ENCODE results near the gene PTTG1IP. TPM values are rescaled to one million over a fixed set of nuclear protein-coding genes. Genes with fewer than 3 reads are reported as not detected.

PTTG1IP gene, protein sequence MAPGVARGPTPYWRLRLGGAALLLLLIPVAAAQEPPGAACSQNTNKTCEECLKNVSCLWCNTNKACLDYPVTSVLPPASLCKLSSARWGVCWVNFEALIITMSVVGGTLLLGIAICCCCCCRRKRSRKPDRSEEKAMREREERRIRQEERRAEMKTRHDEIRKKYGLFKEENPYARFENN
- 100 to 1,000 TPM in 2 of 3 donors, 10 to 100 TPM in 1; 96.8 to 144 (median 126) TPM for total RNA-seq
- total RNA-seq (2013), result 73.8 TPM

DNA sequence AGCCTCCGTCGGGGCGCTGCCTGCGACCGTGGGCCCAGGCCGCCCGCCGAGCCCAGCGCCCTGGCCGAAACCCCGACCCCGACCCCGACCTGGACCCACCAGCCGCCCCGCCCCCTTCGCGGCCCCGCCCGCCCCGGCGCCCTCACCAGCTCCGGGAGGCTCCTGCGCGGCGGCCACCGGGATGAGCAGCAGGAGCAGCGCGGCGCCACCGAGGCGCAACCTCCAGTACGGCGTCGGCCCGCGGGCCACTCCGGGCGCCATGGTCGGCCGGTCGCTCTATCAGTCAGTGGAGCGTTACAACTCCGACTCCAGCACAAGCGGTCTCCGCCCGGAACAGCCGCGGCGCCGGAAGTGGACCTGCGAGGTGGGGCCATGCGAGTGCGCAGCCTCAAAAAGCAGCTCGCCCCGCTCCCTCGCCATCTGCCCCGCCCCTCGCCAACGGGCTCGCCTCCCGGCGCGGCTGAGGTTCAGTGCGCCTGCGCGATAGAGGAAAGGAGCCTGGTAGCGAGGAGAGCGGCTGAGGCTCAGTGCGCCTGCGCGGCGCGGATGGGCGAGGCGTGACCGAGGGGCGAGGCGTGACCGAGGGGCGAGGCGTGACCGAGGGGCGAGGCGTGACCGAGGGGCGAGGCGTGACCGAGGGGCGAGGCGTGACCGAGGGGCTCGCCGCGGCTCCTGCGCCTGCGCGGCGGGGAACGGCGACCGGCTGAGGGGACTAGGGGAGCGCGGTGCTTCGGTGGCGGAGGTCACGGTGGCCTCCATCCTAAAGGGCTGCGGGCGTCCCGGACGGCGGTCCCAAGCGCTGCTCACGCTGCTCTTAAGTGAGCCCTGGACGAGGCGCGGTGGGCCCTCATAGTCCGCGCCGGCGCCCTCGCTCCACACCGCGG, at the start of gene PTTG1IP:
PTTG1IP (minus strand) TSS at position 335 of the 884 bp plus-strand sequence; CDS start at position 261, 74 bp downstream.
- peak within 1 kb of the TSS; percentile 92 to 93 for H3K27ac Mint-ChIP-seq
- intact Hi-C loops (cut with micrococcal nuclease), result loop anchor here (2.0 kb wide), 2 partner anchors 41 to 55 kb away; partner anchors contain the start of gene SUMO3
- Histone ChIP-seq H3K9me3 (ENCODE audit: control insufficient read depth, insufficient read depth, low read length) (no peaks in the 10 kb centered on the region), H3K4me1 (ENCODE audit: control insufficient read depth, insufficient read depth, low read length) (peaks cover 54% of the 10 kb centered on the region), H3K27ac (ENCODE audit: low read length) (peak within 1 kb of the TSS; percentile 85), H3K36me3 (ENCODE audit: control insufficient read depth, insufficient read depth, low read length) (no peaks in the 10 kb centered on the region), H3K27me3 (ENCODE audit: control insufficient read depth, insufficient read depth, low read length) (no peaks in the 10 kb centered on the region), H3K4me3 (ENCODE audit: low read length) (peak within 1 kb of the TSS; percentile 52)
- H3K4me3 Mint-ChIP-seq, result peak within 1 kb of the TSS; percentile 94
- peak; percentile 98 to 100 for DNase-seq
- H3K27me3 Mint-ChIP-seq (ENCODE audit: low read depth in 2 of 2), result no peaks in the 10 kb centered on the region
- no peaks in the 10 kb centered on the region for H3K9me3 Mint-ChIP-seq
- ATAC-seq, result peak; percentile 82 to 91 (median 83)
- TF ChIP-seq, protein P1, sequence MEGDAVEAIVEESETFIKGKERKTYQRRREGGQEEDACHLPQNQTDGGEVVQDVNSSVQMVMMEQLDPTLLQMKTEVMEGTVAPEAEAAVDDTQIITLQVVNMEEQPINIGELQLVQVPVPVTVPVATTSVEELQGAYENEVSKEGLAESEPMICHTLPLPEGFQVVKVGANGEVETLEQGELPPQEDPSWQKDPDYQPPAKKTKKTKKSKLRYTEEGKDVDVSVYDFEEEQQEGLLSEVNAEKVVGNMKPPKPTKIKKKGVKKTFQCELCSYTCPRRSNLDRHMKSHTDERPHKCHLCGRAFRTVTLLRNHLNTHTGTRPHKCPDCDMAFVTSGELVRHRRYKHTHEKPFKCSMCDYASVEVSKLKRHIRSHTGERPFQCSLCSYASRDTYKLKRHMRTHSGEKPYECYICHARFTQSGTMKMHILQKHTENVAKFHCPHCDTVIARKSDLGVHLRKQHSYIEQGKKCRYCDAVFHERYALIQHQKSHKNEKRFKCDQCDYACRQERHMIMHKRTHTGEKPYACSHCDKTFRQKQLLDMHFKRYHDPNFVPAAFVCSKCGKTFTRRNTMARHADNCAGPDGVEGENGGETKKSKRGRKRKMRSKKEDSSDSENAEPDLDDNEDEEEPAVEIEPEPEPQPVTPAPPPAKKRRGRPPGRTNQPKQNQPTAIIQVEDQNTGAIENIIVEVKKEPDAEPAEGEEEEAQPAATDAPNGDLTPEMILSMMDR (IDR thresholded peaks at IDR 0.05), result no peak
- under 1% methylated on average over 123 of the region's 123 CpGs for WGBS (ENCODE audit: insufficient coverage)
- peaks cover 47 to 50% of the 10 kb centered on the region in 2 donors for H3K4me1 Mint-ChIP-seq
- no peaks in the 10 kb centered on the region for H3K36me3 Mint-ChIP-seq

DNA sequence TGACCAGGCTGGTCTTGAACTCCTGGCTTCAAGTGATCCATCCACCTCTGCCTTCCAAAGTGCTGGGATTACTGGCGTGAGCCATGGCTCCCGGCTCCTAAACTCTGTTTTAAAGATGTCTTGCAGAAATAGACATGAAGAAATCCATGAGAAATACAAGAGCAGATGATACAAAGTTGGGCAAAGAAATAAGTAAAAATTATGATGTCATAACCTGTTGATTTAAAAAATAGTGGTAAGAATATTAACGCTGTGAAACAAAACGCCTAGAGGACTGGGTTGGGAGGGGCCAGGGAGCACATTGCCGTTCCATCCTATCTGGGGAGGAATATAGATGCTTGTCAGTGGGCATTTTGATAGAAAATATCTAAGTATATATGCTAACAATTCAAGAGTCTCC, 48.4 kb upstream of the PTTG1IP start:
- intact Hi-C loops (cut with micrococcal nuclease), result loop anchor here (10.0 kb wide), 1 partner anchor 547 kb away; no protein-coding TSS in a partner anchor
- no peaks in the 10 kb centered on the region for H3K9me3 Mint-ChIP-seq
- peak overlapping the region; percentile 92 to 98 for H3K27ac Mint-ChIP-seq
- no peaks in the 10 kb centered on the region for H3K36me3 Mint-ChIP-seq
- Histone ChIP-seq H3K36me3 (ENCODE audit: control insufficient read depth, insufficient read depth, low read length) (peaks cover 19% of the 10 kb centered on the region), H3K27ac (ENCODE audit: low read length) (peak overlapping the region; percentile 33), H3K4me1 (ENCODE audit: control insufficient read depth, insufficient read depth, low read length) (peaks cover 78% of the 10 kb centered on the region), H3K9me3 (ENCODE audit: control insufficient read depth, insufficient read depth, low read length) (no peaks in the 10 kb centered on the region), H3K4me3 (ENCODE audit: low read length) (no peak overlapping the region), H3K27me3 (ENCODE audit: control insufficient read depth, insufficient read depth, low read length) (no peaks in the 10 kb centered on the region)
- peaks cover 77 to 96% of the 10 kb centered on the region in 2 donors for H3K4me1 Mint-ChIP-seq
- H3K4me3 Mint-ChIP-seq, result peak overlapping the region; percentile 45
- WGBS (ENCODE audit: insufficient coverage), result 86% methylated on average over 5 of the region's 5 CpGs
- no peak for ATAC-seq
- no peak for DNase-seq
- TF ChIP-seq, protein P1 (IDR thresholded peaks at IDR 0.05), result no peak
- no peaks in the 10 kb centered on the region for H3K27me3 Mint-ChIP-seq (ENCODE audit: low read depth in 2 of 2)

DNA sequence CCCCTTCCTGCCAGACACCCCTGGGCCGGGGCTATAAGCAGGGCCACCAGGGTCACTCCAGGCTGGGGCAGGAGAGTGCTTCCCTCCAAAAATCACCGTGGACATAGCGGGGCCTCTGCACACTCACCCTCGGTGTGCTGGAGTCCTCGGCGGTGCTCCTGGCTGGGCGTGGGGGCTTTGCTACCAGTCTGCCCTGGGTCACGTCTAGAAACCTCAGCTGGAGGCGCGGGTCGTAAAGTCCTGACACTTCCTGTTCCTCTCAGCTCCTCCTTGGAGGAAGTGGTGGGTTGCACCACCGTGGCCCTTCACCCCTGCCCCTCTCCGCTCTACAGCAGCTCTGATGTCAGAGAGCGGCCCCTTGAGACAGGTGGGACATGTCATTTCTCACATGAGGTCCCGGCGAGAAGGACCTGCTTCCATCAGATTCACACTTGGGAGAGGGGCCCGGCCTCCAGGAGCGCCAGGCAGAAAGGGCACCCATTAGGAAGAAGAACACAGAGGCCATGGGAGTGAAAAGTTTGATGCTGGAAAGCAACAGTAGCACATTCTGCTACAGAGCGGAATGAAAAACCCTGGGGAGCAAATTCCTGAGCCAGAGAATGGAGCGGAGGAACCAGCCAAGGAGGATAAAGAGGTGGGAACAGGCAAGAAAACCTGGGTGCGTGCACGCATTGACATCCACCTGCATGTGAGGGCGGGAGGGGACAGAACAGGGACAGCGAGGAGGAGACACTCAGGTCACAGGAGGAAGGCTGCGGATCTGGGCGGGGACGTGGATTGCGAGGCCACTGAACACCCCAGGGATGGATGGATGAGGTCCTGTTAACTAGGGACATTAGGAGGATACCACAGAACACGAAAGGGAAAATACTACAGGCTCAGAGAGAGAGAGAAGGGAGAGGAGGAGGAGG, 47.5 kb upstream of the PTTG1IP start, which contains the start of gene ITGB2:
ITGB2 (minus strand) TSS at position 206 of the 911 bp plus-strand sequence. CDS start 10,117 bp downstream, outside the sequence.
- Mint-ChIP-seq H3K4me3 (peak within 1 kb of the TSS; percentile 92), H3K27ac (peak within 1 kb of the TSS; percentile 92 to 98), H3K9me3 (no peaks in the 10 kb centered on the region), H3K36me3 (no peaks in the 10 kb centered on the region), H3K4me1 (peaks cover 77 to 95% of the 10 kb centered on the region in 2 donors), H3K27me3 (ENCODE audit: low read depth in 2 of 2) (no peaks in the 10 kb centered on the region)
- Histone ChIP-seq H3K4me1 (ENCODE audit: control insufficient read depth, insufficient read depth, low read length) (peaks cover 78% of the 10 kb centered on the region), H3K9me3 (ENCODE audit: control insufficient read depth, insufficient read depth, low read length) (no peaks in the 10 kb centered on the region), H3K27ac (ENCODE audit: low read length) (peak within 1 kb of the TSS; percentile 78), H3K27me3 (ENCODE audit: control insufficient read depth, insufficient read depth, low read length) (no peaks in the 10 kb centered on the region), H3K36me3 (ENCODE audit: control insufficient read depth, insufficient read depth, low read length) (peaks cover 22% of the 10 kb centered on the region), H3K4me3 (ENCODE audit: low read length) (peak within 1 kb of the TSS; percentile 99)
- DNase-seq (peak; percentile 54 to 76), ATAC-seq (peak; percentile 60 to 86 (median 72))
- TF ChIP-seq, protein P1 (IDR thresholded peaks at IDR 0.05), result no peak
- intact Hi-C loops (cut with micrococcal nuclease), result loop anchor here (10.0 kb wide), 1 partner anchor 546 kb away; no protein-coding TSS in a partner anchor
- WGBS (ENCODE audit: insufficient coverage), result 26% methylated on average over 29 of the region's 29 CpGs

Measured in natural killer cell (primary cell).